H1 (cell line): ENCODE results near the gene PRPF18. TPM values are rescaled to one million over a fixed set of nuclear protein-coding genes. Genes with fewer than 3 reads are reported as not detected.

Source experiments
- CEBPB ChIP-seq: IDR thresholded peaks from 2 replicates; pipeline ENCODE4 v1.6.1; 2012; ENCODE audit warnings: low read depth, low read length
- MAFK ChIP-seq: IDR thresholded peaks from 2 replicates; pipeline ENCODE4 v1.6.1; 2012; ENCODE audit warnings: low read depth, mild to moderate bottlenecking, improper control_type of control experiment, low read length
- PHF8 ChIP-seq: fragments of 200-600 bp; sonication (generic); conservative IDR thresholded peaks from 2 replicates; pipeline ENCODE4 v1.7.1; 2012; ENCODE audit warnings: low read depth, mild to moderate bottlenecking, inconsistent platforms, low read length, moderate library complexity
- POLR2A ChIP-seq, 2 experiments: IDR thresholded peaks; 1 replicate in 1 of 2; 2 replicates in 1 of 2; pipeline ENCODE4 v1.6.1; 2011; ENCODE audit warnings: low read depth in 2 of 2, low read length in 2 of 2, mild to moderate bottlenecking in 2 of 2; ENCODE audit errors: control extremely low read depth in 1 of 2
- RFX5 ChIP-seq: IDR thresholded peaks from 2 replicates; pipeline ENCODE4 v1.6.1; 2011; ENCODE audit warnings: low read depth, low read length, improper control_type of control experiment, borderline replicate concordance
- SRF ChIP-seq: IDR thresholded peaks from 2 replicates; pipeline ENCODE4 v1.6.1; 2011; ENCODE audit warnings: mild to moderate bottlenecking, low read depth, low read length, moderate library complexity
- TEAD4 ChIP-seq: IDR thresholded peaks from 2 replicates; pipeline ENCODE4 v1.6.1; 2012; ENCODE audit warnings: low read depth, low read length, inconsistent platforms, mixed read lengths
- polyA plus RNA-seq, 7 experiments: library from polyadenylated mRNA; depleted of rRNA in 3 of 7; stranded (reverse) in 5 of 7; unstranded in 2 of 7; fragments of >200 nt in 5 of 7; fragments of 200-250 nt in 2 of 7; gene quantifications; 1 replicate in 5 of 7; 2 replicates in 1 of 7; 4 replicates in 1 of 7; pipeline versions ENCODE4 v1.2.1 to v1.2.3, GENCODE V29; 2011 to 2013; ENCODE audit warnings: missing spikeins in 2 of 7, mixed read lengths in 2 of 7
- total RNA-seq: library from RNA; stranded (reverse); fragmentation: NEBNext Ultra II Directional; extraction: Animal tissue kit (Norgen Biotek cat#: 25700); gene quantifications from 2 replicates; pipeline ENCODE4 v1.2.1, GENCODE V29; 2021
- TF ChIP-seq, protein P1 (sequence below): fragments of 300-600 bp; sonication (generic); IDR thresholded peaks from 2 replicates; pipeline ENCODE4 v1.7.1; 2012; ENCODE audit warnings: low read length, moderate library complexity, mild to moderate bottlenecking, inconsistent platforms; ENCODE audit not compliant: insufficient replicate concordance
- TF ChIP-seq, protein P2 (sequence below): IDR thresholded peaks from 2 replicates; pipeline ENCODE4 v1.6.1; 2011; ENCODE audit warnings: low read depth, mild to moderate bottlenecking, low read length; ENCODE audit not compliant: insufficient read depth

Gene PRPF18
- total and polyA plus RNA-seq, 2 of the 8 experiments (the other 6 are each of a cell fraction or from before 2014, with no cell fraction given) = 3.8 to 12.6 TPM

DNA sequence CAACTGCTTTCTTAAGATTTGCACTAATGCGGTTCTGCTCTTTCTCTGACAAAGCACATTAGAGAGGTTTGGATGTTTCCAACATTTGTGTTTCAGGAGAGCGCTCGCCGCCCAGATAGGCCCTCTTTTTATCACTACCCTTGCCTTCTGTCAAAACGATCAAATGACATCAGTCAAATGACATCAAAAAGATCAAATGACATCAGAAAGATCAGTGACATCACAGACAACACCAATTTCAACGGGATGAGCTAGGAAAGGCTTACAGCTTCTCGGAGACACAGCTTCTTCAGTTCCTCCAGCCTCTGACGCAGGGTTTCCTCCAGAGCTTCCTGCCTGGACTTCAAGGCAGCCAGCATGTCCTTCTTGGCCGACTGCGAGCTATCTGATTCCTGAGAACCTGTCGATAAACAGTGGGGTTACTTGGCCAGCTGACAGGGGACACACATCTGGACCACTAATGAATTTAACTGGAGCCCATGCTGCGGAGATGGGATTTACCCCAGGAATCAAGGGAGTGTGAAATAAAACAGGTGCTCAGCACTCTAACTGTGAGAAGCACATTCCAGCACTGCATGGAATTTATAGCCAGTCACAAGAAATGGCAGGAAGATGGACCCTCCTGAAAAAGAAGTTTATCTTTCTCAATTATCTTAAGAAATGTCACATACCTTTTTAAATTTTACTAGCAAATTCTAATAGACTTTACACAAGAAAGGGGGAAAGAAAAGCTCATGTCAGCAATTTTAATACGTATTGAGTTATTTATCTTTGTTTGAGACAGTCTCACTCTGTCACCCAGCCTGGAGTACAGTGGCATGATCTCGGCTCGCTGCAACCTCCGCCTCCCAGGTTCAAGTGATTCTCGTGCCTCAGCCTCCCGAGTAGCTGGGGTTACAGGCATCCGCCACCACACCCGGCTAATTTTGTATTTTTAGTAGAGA lies 88.2 kb downstream of the PRPF18 start (continued):
- TF ChIP-seq, protein P1, sequence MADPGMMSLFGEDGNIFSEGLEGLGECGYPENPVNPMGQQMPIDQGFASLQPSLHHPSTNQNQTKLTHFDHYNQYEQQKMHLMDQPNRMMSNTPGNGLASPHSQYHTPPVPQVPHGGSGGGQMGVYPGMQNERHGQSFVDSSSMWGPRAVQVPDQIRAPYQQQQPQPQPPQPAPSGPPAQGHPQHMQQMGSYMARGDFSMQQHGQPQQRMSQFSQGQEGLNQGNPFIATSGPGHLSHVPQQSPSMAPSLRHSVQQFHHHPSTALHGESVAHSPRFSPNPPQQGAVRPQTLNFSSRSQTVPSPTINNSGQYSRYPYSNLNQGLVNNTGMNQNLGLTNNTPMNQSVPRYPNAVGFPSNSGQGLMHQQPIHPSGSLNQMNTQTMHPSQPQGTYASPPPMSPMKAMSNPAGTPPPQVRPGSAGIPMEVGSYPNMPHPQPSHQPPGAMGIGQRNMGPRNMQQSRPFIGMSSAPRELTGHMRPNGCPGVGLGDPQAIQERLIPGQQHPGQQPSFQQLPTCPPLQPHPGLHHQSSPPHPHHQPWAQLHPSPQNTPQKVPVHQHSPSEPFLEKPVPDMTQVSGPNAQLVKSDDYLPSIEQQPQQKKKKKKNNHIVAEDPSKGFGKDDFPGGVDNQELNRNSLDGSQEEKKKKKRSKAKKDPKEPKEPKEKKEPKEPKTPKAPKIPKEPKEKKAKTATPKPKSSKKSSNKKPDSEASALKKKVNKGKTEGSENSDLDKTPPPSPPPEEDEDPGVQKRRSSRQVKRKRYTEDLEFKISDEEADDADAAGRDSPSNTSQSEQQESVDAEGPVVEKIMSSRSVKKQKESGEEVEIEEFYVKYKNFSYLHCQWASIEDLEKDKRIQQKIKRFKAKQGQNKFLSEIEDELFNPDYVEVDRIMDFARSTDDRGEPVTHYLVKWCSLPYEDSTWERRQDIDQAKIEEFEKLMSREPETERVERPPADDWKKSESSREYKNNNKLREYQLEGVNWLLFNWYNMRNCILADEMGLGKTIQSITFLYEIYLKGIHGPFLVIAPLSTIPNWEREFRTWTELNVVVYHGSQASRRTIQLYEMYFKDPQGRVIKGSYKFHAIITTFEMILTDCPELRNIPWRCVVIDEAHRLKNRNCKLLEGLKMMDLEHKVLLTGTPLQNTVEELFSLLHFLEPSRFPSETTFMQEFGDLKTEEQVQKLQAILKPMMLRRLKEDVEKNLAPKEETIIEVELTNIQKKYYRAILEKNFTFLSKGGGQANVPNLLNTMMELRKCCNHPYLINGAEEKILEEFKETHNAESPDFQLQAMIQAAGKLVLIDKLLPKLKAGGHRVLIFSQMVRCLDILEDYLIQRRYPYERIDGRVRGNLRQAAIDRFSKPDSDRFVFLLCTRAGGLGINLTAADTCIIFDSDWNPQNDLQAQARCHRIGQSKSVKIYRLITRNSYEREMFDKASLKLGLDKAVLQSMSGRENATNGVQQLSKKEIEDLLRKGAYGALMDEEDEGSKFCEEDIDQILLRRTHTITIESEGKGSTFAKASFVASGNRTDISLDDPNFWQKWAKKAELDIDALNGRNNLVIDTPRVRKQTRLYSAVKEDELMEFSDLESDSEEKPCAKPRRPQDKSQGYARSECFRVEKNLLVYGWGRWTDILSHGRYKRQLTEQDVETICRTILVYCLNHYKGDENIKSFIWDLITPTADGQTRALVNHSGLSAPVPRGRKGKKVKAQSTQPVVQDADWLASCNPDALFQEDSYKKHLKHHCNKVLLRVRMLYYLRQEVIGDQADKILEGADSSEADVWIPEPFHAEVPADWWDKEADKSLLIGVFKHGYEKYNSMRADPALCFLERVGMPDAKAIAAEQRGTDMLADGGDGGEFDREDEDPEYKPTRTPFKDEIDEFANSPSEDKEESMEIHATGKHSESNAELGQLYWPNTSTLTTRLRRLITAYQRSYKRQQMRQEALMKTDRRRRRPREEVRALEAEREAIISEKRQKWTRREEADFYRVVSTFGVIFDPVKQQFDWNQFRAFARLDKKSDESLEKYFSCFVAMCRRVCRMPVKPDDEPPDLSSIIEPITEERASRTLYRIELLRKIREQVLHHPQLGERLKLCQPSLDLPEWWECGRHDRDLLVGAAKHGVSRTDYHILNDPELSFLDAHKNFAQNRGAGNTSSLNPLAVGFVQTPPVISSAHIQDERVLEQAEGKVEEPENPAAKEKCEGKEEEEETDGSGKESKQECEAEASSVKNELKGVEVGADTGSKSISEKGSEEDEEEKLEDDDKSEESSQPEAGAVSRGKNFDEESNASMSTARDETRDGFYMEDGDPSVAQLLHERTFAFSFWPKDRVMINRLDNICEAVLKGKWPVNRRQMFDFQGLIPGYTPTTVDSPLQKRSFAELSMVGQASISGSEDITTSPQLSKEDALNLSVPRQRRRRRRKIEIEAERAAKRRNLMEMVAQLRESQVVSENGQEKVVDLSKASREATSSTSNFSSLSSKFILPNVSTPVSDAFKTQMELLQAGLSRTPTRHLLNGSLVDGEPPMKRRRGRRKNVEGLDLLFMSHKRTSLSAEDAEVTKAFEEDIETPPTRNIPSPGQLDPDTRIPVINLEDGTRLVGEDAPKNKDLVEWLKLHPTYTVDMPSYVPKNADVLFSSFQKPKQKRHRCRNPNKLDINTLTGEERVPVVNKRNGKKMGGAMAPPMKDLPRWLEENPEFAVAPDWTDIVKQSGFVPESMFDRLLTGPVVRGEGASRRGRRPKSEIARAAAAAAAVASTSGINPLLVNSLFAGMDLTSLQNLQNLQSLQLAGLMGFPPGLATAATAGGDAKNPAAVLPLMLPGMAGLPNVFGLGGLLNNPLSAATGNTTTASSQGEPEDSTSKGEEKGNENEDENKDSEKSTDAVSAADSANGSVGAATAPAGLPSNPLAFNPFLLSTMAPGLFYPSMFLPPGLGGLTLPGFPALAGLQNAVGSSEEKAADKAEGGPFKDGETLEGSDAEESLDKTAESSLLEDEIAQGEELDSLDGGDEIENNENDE = no peak
- no peak for TF ChIP-seq SRF
- no peak for TF ChIP-seq POLR2A (IDR thresholded peaks at IDR 0.05; ENCODE audit: control extremely low read depth in 1 of 2, low read depth in 2 of 2, low read length in 2 of 2)
- TF ChIP-seq MAFK = peak; percentile 26; the same call in 1 of the 2 replicates
- TF ChIP-seq, protein P2, sequence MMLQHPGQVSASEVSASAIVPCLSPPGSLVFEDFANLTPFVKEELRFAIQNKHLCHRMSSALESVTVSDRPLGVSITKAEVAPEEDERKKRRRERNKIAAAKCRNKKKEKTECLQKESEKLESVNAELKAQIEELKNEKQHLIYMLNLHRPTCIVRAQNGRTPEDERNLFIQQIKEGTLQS = no peak
- no peak for TF ChIP-seq CEBPB
- TF ChIP-seq PHF8 = no peak
- peak; percentile 68 for TF ChIP-seq TEAD4
- TF ChIP-seq RFX5 = no peak
